ENCODE measurements around the gene AGFG1.

AGFG1 gene

DNA sequence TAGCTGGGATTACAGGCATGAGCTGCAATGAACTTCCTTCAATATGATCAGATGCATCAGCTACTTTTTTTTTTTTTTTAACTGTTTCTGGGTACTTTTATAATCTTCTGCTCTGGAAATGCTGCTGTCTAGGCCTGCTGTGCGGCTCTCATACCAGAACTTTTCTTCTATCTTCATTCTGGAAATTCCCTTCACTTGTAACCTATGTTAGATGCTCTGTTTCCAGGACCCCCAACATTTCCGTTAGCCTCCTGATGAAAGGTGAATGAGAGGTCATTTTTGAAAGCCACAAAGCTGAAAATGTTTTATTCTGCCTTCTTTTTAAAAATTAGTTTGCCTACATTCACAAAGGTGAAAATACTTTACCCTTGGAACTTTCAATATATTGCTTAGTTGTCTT is 8.6 kb downstream of the AGFG1 start:
- Histone ChIP-seq H3K27ac (no peak overlapping the region), H3K4me3 (no peak overlapping the region)
- DNase-seq (ENCODE audit: low spot score), result no peak
- TF ChIP-seq, protein P1, sequence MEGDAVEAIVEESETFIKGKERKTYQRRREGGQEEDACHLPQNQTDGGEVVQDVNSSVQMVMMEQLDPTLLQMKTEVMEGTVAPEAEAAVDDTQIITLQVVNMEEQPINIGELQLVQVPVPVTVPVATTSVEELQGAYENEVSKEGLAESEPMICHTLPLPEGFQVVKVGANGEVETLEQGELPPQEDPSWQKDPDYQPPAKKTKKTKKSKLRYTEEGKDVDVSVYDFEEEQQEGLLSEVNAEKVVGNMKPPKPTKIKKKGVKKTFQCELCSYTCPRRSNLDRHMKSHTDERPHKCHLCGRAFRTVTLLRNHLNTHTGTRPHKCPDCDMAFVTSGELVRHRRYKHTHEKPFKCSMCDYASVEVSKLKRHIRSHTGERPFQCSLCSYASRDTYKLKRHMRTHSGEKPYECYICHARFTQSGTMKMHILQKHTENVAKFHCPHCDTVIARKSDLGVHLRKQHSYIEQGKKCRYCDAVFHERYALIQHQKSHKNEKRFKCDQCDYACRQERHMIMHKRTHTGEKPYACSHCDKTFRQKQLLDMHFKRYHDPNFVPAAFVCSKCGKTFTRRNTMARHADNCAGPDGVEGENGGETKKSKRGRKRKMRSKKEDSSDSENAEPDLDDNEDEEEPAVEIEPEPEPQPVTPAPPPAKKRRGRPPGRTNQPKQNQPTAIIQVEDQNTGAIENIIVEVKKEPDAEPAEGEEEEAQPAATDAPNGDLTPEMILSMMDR (IDR thresholded peaks at IDR 0.05), result no peak

DNA sequence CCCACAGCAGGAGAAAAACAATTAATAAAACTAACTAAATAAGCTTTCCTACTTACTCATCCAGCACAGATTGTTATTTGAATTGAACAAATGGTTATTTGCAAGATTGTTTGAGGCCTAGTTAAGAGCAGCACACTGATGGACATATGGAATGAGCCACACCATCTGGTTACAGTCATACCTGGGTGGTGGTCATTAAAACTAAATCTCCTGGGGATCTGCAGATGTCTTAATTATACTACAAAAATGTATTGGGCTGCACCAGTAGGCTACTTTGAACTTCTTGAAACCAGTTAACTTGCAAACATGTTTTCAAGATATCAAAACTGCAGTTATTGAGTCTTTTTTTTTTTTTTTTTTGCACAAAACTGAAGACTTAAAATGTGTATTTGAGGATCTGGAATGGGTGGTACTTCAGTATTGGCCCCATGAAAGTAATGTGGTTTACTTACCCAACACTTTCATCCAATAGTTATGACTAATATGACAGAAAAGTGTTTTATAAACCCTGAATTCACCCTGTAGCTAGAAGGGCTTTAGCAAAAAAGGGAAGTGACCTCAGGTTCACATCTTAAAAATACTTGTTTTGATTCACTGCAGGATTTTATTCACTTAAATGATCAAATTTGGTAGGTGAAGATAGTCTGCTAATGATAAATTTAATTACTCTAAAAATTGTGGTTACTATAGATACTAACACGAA is 10.8 kb downstream of the AGFG1 start:
- TF ChIP-seq, protein P1 (IDR thresholded peaks at IDR 0.05), result no peak
- no peak for DNase-seq (ENCODE audit: low spot score)

DNA sequence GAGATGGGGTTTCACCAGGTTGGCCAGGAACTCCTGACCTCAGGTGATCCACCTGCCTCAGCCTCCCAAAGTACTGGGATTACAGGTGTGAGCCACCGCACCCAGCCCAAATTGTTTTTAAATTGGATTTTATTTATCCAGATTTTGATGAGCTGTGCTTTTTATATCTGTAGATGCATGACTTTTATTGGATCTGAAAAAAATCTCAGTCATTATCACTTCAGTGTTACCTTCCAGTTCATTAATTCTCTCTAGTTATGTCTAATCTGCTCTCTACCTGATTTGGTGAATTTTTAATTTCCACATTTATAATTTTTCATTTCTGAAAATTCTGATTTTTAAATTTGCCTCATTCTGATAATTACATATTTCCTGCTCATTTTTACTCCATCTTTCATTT is 13.5 kb downstream of the AGFG1 start:
- Histone ChIP-seq H3K27ac (no peak overlapping the region), H3K4me3 (no peak overlapping the region)
- no peak for DNase-seq (ENCODE audit: low spot score)
- TF ChIP-seq, protein P1 (IDR thresholded peaks at IDR 0.05), result no peak

More for the DNA sequence above, 10.8 kb downstream of the AGFG1 start:
- H3K27ac ChIP-seq, result no peak overlapping the region
- no peak overlapping the region for H3K4me3 ChIP-seq

DNA sequence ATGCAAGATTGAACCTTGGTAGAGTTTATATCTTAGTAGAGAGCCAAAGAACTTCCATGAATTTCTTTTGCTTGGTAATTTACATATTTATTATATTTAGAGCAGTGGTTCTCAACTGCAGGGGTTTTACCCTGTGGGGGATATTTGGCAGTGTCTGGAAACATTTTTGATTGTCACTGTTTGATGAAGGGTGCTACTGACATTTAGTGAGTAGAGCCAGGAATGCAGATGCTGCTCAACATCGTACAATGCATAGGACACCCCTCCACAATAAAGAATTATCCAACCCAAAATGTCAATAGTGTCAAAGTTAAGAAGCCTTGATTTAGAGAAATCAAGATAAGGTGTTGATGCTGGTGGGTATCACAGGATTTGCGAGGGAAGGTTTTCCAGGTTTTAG is 14.7 kb downstream of the AGFG1 start:
- TF ChIP-seq, protein P1 (IDR thresholded peaks at IDR 0.05), result no peak
- Histone ChIP-seq H3K27ac (no peak overlapping the region), H3K4me3 (no peak overlapping the region)
- DNase-seq (ENCODE audit: low spot score), result no peak

DNA sequence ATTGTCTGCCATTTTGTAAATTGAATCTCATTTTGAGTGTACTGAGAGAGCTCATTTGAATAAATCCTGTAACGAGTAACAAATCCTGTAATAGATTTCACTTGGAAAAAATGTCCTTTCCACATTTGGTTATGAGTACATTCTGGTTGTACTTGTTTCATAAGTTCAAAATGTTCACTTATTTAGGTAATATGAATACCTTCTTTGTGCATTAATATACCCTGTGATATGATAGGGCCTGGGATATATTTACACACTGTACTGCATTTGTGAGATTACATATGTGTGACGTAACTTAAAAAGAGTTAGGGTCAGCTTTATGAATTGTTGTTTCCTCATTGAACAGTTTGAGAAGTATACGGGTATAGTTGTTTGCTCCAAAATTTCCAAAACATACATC is 16.1 kb downstream of the AGFG1 start:
- H3K4me3 ChIP-seq, result no peak overlapping the region
- H3K27ac ChIP-seq, result no peak overlapping the region
- DNase-seq (ENCODE audit: low spot score), result no peak
- TF ChIP-seq, protein P1 (IDR thresholded peaks at IDR 0.05), result no peak

DNA sequence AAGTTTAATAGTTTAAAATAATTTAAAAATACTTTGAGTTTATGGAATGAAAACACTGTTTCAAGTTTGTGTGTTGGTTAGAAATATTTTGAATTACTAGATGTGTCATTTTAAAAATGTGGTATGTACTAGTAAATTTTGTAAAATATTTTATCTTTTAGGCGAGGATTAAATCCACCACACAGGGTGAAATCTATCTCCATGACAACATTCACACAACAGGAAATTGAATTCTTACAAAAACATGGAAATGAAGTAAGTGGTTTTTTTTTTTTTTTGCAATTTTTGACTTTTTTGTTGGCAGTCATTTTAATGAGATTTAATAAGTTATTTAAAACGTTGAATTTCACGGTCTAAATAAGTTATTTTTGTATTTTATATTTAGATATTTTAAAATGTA is 19.4 kb downstream of the AGFG1 start:
- H3K27ac ChIP-seq, result no peak overlapping the region
- TF ChIP-seq, protein P1 (IDR thresholded peaks at IDR 0.05), result no peak
- no peak for DNase-seq (ENCODE audit: low spot score)
- H3K4me3 ChIP-seq, result no peak overlapping the region

DNA sequence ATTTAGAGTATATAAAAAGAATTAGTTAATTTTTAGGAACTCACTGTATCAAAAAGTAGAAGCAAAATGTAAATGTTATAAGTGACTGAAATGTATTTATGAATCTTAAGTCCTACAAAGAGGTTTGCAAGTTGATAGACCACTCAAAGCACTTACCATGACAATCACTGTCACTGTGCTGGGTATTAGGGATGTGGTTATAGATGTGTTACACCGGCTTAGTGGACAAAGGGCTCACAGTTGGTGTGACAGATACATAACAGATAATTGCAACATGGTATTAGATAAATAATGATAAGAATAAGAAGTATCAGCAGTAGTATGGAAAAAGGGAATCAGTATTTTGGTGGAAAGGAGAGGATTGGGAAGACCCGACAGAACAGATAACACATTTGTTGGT is 21.6 kb downstream of the AGFG1 start:
- Histone ChIP-seq H3K4me3 (no peak overlapping the region), H3K27ac (no peak overlapping the region)
- no peak for DNase-seq (ENCODE audit: low spot score)
- TF ChIP-seq, protein P1 (IDR thresholded peaks at IDR 0.05), result no peak

All from coronary artery (tissue), 2 donors.